GM12891 (cell line): ENCODE results near the gene ADGRL3.
"Not testable (repeated sequence)": the region's sequence is repeated elsewhere in the genome, so short reads cannot be mapped to it uniquely, and the experiment has no call there.

Experiments used
- DNase-seq: peaks from one replicate; pipeline ENCODE4 v3.0.0; 2011; ENCODE audit warnings: low spot score; ENCODE audit not compliant: insufficient read length
- FAIRE-seq: peaks from 2 replicates; lab custom pipeline; 2011; peaks lifted over from hg19 to GRCh38; lab: Jason Lieb, UNC
- PAX5 ChIP-seq: IDR thresholded peaks from 2 replicates; pipeline ENCODE4 v1.6.1; 2011; ENCODE audit warnings: low read length, moderate library complexity, mild to moderate bottlenecking; ENCODE audit not compliant: insufficient read depth, severe bottlenecking
- POLR2A ChIP-seq: IDR thresholded peaks from 2 replicates; pipeline ENCODE4 v1.6.1; 2011; ENCODE audit warnings: low read depth, low read length, control low read depth
- POLR2AphosphoS5 ChIP-seq: IDR thresholded peaks from 2 replicates; pipeline ENCODE4 v1.6.1; 2011; ENCODE audit warnings: low read depth, low read length, control low read depth
- POU2F2 ChIP-seq: IDR thresholded peaks from 2 replicates; pipeline ENCODE4 v1.6.1; 2011; ENCODE audit warnings: low read depth, mild to moderate bottlenecking, control low read depth, low read length, moderate library complexity
- SPI1 ChIP-seq: IDR thresholded peaks from 2 replicates; pipeline ENCODE4 v1.6.1; 2011; ENCODE audit warnings: low read depth, low read length, control low read depth
- TAF1 ChIP-seq: IDR thresholded peaks from 2 replicates; pipeline ENCODE4 v1.6.1; 2011; ENCODE audit warnings: low read depth, low read length, control low read depth

ADGRL3 gene

DNA sequence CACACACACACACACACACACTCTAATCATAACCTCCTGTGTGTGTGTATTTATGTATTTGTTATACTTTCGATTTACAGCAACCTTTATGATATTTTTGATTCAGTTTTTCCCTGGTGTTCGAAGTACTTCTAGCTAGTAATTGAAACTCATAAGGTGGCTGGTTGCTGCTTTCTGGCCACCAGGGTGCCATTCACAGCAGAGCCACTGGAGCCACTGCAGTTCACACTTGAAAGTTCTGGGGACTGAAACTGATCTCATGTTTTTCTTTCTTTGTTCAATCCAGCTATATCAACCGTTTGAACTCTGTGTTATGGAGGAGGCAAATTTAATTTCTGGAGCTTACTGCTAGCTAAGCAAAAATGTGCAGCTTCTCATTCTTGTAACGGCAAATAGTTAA is 419.4 kb downstream of the ADGRL3 start:
- DNase-seq, result no peak
- TF ChIP-seq POLR2A (no peak), POLR2AphosphoS5 (no peak), PAX5 (no peak), TAF1 (no peak), POU2F2 (no peak), SPI1 (no peak)
- no peak for FAIRE-seq

DNA sequence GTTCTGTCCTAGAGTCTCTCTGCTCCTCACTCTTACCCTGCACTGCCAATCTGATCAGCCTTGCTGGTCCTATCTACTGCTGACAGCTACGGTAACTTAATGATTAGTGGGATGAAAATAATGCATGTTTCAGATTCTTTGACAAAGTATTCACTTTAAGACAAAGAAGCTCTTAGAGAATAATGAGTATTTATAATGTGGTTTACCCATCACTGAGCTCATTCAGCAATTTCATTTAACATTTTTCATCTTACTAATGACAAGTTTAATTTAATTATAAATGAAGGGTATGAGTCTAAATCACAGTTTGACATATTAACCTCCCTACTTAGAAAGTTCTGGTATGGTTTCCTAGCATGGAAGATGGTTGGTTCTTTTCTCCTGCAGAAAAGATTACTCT is 428.2 kb downstream of the ADGRL3 start:
- no peak for FAIRE-seq
- no peak for DNase-seq
- no peak for TF ChIP-seq PAX5
- no peak for TF ChIP-seq SPI1
- no peak for TF ChIP-seq TAF1

DNA sequence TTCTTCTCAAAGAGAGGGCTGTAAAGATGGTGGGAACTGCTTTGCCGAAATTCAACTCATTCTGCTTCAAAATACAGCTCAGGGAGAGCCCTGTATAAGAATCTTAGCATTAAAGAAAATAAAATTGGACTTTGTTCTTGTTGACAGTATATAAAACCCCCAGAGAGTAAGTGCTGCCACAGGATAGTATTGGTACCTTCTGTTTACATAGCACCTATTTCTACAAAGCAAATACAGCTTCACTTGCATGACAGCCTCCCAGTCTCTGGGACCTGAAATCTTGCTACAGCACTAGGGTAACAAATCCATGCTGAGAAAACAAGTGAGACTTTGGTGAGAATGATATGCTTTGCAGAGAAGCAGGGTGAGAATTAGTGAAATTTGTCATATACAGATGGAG is 428.6 kb downstream of the ADGRL3 start:
- FAIRE-seq (no peak), DNase-seq (no peak)
- no peak for TF ChIP-seq POU2F2
- no peak for TF ChIP-seq POLR2AphosphoS5
- TF ChIP-seq TAF1, result no peak
- TF ChIP-seq PAX5, result no peak
- no peak for TF ChIP-seq SPI1
- TF ChIP-seq POLR2A, result no peak

DNA sequence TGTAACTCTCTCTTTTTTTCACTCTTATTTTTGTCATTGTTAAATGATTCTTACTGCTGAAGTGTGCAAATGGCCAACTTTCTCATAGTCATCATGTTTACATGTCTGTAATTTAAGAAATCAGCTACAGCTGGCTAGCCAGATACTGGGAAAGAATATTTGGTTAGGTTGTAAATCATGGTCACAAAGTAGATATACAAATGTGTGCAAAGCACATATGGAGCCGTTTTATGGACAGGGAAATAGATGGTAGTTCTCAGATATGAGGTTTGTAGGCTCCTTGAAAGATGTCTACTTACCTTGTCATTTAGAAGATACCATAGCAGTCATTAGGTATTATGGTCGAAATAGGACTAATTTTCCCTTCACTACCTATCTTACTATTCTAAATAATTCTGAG is 430.4 kb downstream of the ADGRL3 start:
- DNase-seq (no peak), FAIRE-seq (no peak)
- TF ChIP-seq POLR2AphosphoS5 (no peak), PAX5 (no peak), SPI1 (no peak), POLR2A (no peak), TAF1 (no peak), POU2F2 (no peak)

DNA sequence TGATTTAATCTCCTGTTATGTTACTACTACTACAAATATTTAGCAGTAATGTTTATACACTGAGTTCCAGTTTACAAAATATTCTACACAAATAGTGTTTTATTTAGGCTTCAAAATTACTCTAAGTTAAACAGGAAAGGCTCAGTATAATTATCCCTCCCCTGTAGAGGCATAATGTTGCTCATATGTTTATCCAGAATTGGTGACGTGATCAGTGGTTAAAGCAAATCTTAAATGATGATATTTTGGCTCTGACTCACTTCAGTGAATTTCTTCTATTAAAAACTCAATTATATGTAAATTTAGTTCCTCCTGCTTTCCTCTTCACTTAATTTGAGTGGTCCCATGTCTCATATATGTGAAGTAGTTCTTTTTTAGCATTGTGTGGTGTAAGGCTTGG is 438.5 kb downstream of the ADGRL3 start:
- DNase-seq (no peak), FAIRE-seq (no peak)
- no peak for TF ChIP-seq SPI1
- TF ChIP-seq PAX5, result no peak
- TF ChIP-seq TAF1, result no peak
- no peak for TF ChIP-seq POLR2A
- no peak for TF ChIP-seq POU2F2
- no peak for TF ChIP-seq POLR2AphosphoS5

DNA sequence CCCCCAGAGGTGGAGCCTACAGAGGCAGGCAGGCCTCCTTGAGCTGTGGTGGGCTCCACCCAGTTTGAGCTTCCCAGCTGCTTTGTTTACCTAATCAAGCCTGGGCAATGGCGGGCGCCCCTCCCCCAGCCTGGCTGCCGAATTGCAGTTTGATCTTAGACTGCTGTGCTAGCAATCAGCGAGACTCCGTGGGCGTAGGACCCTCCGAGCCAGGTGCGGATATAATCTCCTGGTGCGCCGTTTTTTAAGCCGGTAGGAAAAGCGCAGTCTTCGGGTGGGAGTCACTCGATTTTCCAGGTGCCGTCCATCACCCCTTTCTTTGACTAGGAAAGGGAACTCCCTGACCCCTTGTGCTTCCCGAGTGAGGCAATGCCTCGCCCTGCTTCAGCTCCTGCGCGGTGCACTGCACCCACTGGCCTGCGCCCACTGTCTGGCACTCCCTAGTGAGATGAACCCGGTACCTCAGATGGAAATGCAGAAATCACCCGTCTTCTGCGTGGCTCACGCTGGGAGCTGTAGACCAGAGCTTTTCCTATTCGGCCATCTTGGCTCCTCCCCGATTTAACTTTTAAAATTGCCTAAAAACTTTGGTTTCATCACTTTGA is 446.7 kb downstream of the ADGRL3 start:
- not testable (repeated sequence) for FAIRE-seq, DNase-seq

DNA sequence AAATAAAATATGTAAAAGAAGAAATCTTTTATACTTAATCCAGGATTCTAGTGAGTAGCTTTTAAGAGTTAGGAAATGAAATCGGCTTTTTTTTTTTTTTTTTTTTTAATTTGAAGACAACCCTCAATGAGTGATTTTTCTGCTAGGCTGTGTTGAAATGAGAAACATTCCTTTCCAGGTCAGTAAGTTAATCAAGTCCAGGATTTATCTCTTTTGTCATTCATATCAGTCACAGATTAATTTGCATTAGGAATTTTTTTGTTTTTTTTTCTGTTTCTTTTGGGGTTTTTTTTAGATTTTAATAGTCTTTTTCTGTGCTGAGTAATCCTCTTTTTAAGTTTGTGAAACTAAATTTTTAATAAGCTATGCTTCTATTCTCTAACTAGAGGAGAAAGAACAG is 448.1 kb downstream of the ADGRL3 start:
- no peak for DNase-seq
- TF ChIP-seq POLR2AphosphoS5 (no peak), SPI1 (no peak), TAF1 (no peak), POLR2A (no peak), PAX5 (no peak)
- no peak for FAIRE-seq

DNA sequence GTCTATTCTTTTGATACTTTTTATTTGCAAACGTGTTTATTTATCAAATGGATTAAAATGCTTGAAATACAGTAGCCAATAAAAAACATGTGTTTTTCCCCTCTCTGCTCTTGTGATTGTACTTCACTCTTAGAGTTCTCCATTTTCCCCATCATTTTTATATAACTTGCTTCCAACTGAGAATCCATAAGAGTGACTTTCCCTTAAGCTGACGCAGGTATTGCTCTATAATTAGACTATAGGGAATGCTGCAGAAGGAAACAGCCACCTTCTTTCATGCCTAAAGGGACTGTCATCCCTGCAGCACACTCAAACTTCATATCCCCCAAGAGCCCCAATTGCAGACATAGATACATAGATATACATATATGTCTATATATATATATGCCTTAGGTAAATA is 456.9 kb downstream of the ADGRL3 start:
- no peak for DNase-seq
- no peak for TF ChIP-seq TAF1
- no peak for TF ChIP-seq POLR2A
- no peak for TF ChIP-seq POLR2AphosphoS5
- no peak for TF ChIP-seq SPI1
- no peak for TF ChIP-seq POU2F2
- no peak for TF ChIP-seq PAX5
- FAIRE-seq, result no peak

DNA sequence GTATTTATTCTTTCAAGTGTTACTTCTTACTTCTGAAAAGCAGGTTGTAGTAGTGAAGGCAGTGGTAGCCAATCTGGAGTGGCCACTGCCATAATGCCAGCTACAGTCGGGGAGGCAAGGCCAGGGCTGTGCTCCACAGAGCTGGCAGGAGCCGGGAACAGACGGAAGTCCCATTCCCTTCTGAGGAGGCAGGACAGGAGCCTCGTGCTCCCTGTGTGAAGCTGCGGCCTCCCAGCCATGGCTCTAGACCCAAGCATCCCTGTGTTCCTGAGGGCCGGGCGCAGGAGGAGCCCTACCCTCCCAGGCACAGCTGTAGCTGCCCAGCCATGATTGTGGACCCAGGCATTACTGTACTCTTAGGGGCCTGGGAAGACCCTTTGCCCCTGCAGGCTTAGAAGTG is 461.8 kb downstream of the ADGRL3 start:
- no peak for TF ChIP-seq POLR2AphosphoS5
- TF ChIP-seq SPI1, result no peak
- no peak for TF ChIP-seq POLR2A
- TF ChIP-seq TAF1, result no peak
- no peak for TF ChIP-seq POU2F2
- TF ChIP-seq PAX5, result no peak
- DNase-seq, result no peak
- no peak for FAIRE-seq

DNA sequence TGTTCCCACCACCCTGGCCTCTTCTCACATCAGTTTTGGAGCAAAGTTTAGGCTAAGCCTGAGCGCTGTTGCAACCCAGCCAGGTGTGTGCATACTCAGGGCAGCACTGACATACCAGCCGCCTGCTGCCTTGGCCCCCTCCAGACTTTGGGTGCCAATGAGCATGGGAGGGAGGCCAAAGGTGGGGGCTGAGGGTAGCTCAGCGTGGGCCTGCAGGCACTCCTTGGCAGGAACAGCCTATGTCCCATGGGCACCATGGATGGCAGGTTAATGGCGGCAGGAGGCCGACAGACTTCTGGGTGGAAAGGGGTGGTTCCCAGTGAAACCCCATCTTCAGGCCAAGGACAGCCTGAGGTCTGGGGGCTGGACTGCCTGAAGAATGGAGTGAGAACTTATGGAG is 462.2 kb downstream of the ADGRL3 start:
- DNase-seq, result no peak
- TF ChIP-seq POU2F2 (no peak), PAX5 (no peak), POLR2AphosphoS5 (no peak)
- no peak for FAIRE-seq

DNA sequence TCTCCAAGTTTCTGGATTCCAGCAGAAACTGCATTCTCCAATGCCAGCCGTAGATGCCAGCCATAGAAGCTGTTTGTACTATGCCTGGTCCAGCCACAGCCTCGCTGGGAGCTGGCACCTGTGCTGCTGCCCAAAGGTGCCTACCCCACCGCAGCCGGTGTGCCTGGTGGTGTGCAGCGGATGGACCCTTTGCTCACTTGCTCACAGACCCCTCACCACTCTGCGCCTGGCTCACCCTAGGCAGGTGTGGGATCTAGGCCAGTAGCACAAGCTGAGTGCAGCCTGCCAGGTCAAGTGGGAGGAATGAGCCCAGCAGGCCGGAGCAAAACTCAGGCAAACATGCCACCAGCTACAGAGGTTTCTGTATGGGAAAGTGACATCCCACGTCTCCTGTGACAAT is 463.2 kb downstream of the ADGRL3 start:
- no peak for TF ChIP-seq POLR2A
- TF ChIP-seq TAF1, result no peak
- TF ChIP-seq POLR2AphosphoS5, result no peak
- TF ChIP-seq PAX5, result no peak
- TF ChIP-seq POU2F2, result no peak
- TF ChIP-seq SPI1, result no peak
- DNase-seq, result no peak
- no peak for FAIRE-seq

DNA sequence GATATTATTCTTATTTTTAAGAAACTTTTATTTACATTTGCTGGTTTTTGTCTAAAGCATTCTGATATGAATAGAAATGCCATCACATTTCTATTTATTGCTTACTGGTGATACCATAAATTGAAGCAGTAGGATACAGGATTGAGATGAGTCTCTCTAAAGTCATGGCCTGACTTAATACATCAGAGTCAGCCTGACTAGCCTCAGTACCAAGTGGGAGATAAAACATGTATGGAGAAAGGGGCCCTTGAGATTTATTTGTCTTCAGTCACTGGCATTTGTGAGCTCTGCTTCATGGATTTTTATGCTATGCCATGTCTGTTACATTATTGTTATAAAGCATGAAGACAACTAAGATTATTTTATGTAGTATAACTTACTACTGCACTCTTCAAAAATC is 465.5 kb downstream of the ADGRL3 start:
- DNase-seq (no peak), FAIRE-seq (no peak)
- TF ChIP-seq SPI1, result no peak
- TF ChIP-seq POU2F2, result no peak
- no peak for TF ChIP-seq POLR2A
- no peak for TF ChIP-seq PAX5
- TF ChIP-seq POLR2AphosphoS5, result no peak
- TF ChIP-seq TAF1, result no peak
